NT2/D1 (cell line): Measurements from ENCODE around the gene RNASE7.

Experiments
- SUZ12 ChIP-seq: IDR thresholded peaks from 2 replicates; pipeline ENCODE4 v1.6.1; 2011; ENCODE audit not compliant: insufficient read length, insufficient read depth; ENCODE audit errors: extremely low read depth
- YY1 ChIP-seq: IDR thresholded peaks from 2 replicates; pipeline ENCODE4 v1.6.1; 2011; ENCODE audit not compliant: insufficient read length, insufficient read depth
- ZNF274 ChIP-seq: IDR thresholded peaks from 2 replicates; pipeline ENCODE4 v1.6.1; 2011; ENCODE audit warnings: mild to moderate bottlenecking, low read depth, low read length

DNA sequence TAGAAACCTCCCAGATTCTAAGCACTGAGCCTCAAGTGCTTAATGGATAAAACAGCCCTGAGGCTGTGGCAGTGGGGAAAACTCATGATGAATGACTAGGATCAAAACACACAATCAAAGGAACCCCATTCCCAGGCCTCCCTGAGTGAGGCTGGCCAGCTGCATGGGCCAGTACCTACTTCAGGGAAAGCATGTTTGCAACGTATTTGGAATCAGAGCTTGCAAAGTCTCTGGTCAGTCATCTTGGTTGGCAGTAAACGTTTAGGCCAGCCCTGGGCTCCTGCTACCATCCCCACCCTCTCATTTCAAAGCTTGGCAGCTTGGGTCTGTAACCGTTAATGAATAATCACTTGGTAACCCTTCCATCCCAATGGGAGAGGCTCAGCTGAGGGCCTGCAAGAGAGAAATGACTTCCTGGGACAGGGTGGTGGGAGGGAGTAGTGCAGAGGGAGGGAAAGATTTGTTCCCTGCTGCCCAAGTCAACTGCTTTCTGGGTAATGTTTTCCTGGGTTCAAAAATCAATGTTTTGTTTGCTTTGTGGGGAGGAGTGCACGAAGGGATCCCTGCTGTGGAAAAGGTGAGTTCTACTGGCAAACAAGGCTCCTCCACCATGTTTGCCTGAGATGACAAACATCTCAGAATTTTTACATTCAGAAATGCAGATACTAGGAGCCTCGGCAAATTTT is 13.4 kb downstream of the RNASE7 start:
- TF ChIP-seq ZNF274: no peak
- TF ChIP-seq YY1: no peak
- no peak for TF ChIP-seq SUZ12
